Heart right ventricle (tissue), 16 donors: ENCODE data around the gene CLDN15. TPM values are rescaled to one million over a fixed set of nuclear protein-coding genes. Genes with fewer than 3 reads are reported as not detected.
A peak's percentile ranks its signal among the peaks of the same experiment; 100 is the strongest.

Experiments
- ATAC-seq, 8 donors: fragments of 200-7000 bp; cut with Tn5 transposase; one replicate each; pipeline ENCODE4 v1.9.1; 2020; ENCODE audit warnings: mild to moderate bottlenecking in 8 of 8, moderate library complexity in 8 of 8, moderate number of reproducible peaks in 1 of 8
- DNase-seq, 2 donors: peaks; one replicate each; pipeline ENCODE4 v3.0.0-alpha.2; 2020
- H3K27ac ChIP-seq, 10 donors: fragments of 200-600 bp; sonication (generic) in 2 of 10; one replicate each; pipeline versions ENCODE4 v1.5.0 to v1.8.0; 2020 to 2022; ENCODE audit warnings: mild to moderate bottlenecking in 3 of 10
- H3K27me3 ChIP-seq, 7 donors: fragments of 200-600 bp; one replicate each; pipeline ENCODE4 v1.8.0; 2021 to 2022; ENCODE audit warnings: mild to moderate bottlenecking in 2 of 7
- H3K36me3 ChIP-seq, 9 donors: fragments of 200-600 bp; sonication (generic) in 1 of 9; one replicate each; pipeline versions ENCODE4 v1.5.0 to v1.8.0; 2020 to 2022; ENCODE audit warnings: mild to moderate bottlenecking in 2 of 9
- H3K4me1 ChIP-seq, 9 donors: fragments of 200-600 bp; sonication (generic) in 1 of 9; one replicate each; pipeline versions ENCODE4 v1.5.0 to v1.8.0; 2020 to 2022; ENCODE audit warnings: mild to moderate bottlenecking in 4 of 9
- H3K4me3 ChIP-seq, 10 donors: fragments of 200-600 bp; sonication (generic) in 2 of 10; one replicate each; pipeline versions ENCODE4 v1.5.0 to v1.8.0; 2020 to 2022; ENCODE audit warnings: mild to moderate bottlenecking in 7 of 10, moderate library complexity in 2 of 10
- H3K9me3 ChIP-seq, 11 donors: fragments of 200-600 bp in 10 of 11; sonication (generic) in 2 of 11; one replicate each; pipeline versions ENCODE4 v1.5.0 to v1.8.0; 2013 to 2022; ENCODE audit warnings: mild to moderate bottlenecking in 2 of 11, control low read depth in 1 of 11, moderate library complexity in 1 of 11
- WGBS, 2 donors: extraction: QIAGEN DNeasy Blood & Tissue Kit; methylation state at CpG; one replicate each; pipeline ENCODE4 v1.1.7; 2013; ENCODE audit warnings: inconsistent platforms in 1 of 2; 5-methylcytosine and 5-hydroxymethylcytosine counted together
- intact Hi-C, 10 donors: fragments of 100-400 bp; cut with DNase I; formaldehyde crosslinking; loops; one replicate each; pipeline versions ENCODE4 v1.11.1 to v1.14.2; 2022
- polyA plus RNA-seq, 2 donors: library from polyadenylated mRNA; stranded (reverse); fragments of 200-250 nt; gene quantifications; one replicate each; pipeline ENCODE4 v1.2.3, GENCODE V29; 2013
- total RNA-seq, 10 donors: library from RNA; stranded (reverse); fragmentation: NEBNext Ultra II Directional in 3 of 10; extraction: Animal tissue kit (Norgen Biotek cat#: 25700) in 3 of 10; gene quantifications; one replicate each; pipeline versions ENCODE4 v1.2.1 to v1.2.4, GENCODE V29; 2021 to 2023
- TF ChIP-seq, protein P1 (sequence below), 9 donors: fragments of 200-600 bp; sonication (generic) in 2 of 9; IDR thresholded peaks; one replicate each; pipeline versions ENCODE4 v1.5.0 to v1.8.0; 2021 to 2022; ENCODE audit warnings: antibody characterized with exemption in 9 of 9, mild to moderate bottlenecking in 5 of 9, moderate library complexity in 1 of 9
- donor health status: Arrhythmogenic right ventricular cardiomyopathy.
- donor health status: ischemic (EF 13 %, LVEDD 7.1; RV severe dilation, severe dysfunction).
- donor health status: healthy with polysubstance abuse.
- donor health status: DM: no; HTN: yes; CAD: no.
- donor health status: DM: no; HTN: no; CAD: no.
- donor health status: ischemic (EF 25% LVEDD 6.9; RV normal size, moderate dysfunction).
- donor health status: ischemic (EF 25% LVEDD 5.7; RV mildly dilated, moderate dysfunction).
- donor health status: healthy.
- donor health status: DM: yes; HTN: yes; CAD: no.
- donor health status: Ischemic cardiomyopathy.
- donor health status: ischemic (EF 35%, LVEDD 5.7; RV mildly dilated, moderate dysfunction).
- donor health status: nonischemic (EF 11% LVEDD 7.7; RV severe dilation, severe dysfunction).
- donor health status: DM: yes; HTN: yes; CAD: no.
- donor health status: PGD.
- donor health status: ischemic (EF 29% LVEDD 5.4; RV normal size, mild dysfunction).
- donor health status: nonischemic (EF 23%, LVEDD 6.1; RV moderate dilation, normal function).

CLDN15 gene
- total and polyA plus RNA-seq, 12 donors: 1.2 to 5.4 (median 2.0) TPM

DNA sequence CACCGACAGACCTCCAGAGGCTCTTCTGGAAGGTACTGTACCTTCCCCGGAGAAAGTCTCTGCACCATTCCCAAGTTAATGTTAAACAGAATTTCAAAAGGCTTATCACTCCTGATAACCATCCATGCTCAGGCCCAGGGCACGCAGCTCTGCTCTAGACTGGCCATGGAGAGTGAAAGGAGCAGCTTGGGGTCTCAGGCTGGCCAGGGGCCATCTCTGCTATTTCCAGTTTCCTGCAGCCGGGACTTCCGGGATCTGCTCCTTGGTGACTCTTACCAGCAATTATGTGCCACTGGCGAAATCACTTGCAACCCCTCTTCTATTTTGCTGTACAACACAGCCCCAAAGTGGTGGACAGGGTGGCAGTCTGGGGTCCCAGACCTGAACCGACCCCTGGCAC is 6.0 kb downstream of the CLDN15 start:
- ATAC-seq: no peak

DNA sequence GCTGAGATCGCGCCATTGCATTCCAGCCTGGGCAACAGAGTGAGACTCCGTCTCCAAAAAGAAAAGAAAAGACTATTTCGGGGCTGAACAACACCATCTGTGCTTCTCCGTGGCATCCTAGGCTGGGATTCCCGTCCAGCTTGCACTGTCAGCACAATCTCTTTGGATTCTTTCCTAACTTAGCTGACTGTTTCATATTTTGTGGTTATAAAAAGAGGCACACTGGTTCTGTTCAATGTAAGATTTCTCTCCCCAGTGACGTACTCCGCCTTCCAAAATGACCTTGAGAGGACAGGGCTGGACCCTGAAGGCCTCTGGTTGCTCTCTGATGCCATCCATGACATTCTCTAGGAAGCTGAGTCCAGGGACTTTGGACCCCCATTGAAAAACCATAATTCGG is 10.9 kb downstream of the CLDN15 start:
- ATAC-seq: no peak
- TF ChIP-seq, protein P1, sequence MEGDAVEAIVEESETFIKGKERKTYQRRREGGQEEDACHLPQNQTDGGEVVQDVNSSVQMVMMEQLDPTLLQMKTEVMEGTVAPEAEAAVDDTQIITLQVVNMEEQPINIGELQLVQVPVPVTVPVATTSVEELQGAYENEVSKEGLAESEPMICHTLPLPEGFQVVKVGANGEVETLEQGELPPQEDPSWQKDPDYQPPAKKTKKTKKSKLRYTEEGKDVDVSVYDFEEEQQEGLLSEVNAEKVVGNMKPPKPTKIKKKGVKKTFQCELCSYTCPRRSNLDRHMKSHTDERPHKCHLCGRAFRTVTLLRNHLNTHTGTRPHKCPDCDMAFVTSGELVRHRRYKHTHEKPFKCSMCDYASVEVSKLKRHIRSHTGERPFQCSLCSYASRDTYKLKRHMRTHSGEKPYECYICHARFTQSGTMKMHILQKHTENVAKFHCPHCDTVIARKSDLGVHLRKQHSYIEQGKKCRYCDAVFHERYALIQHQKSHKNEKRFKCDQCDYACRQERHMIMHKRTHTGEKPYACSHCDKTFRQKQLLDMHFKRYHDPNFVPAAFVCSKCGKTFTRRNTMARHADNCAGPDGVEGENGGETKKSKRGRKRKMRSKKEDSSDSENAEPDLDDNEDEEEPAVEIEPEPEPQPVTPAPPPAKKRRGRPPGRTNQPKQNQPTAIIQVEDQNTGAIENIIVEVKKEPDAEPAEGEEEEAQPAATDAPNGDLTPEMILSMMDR (IDR thresholded peaks at IDR 0.05): no peak
- H3K27me3 ChIP-seq: no peaks in the 10 kb centered on the region
- 90 to 91% methylated on average over 9 of the region's 9 CpGs for WGBS, 2 donors
- no peak overlapping the region for H3K4me3 ChIP-seq
- H3K4me1 ChIP-seq: peaks cover 0 to 15% (median 3%) of the 10 kb centered on the region in 9 donors
- no peaks in the 10 kb centered on the region for H3K9me3 ChIP-seq
- no peak for DNase-seq
- H3K27ac ChIP-seq: no peak overlapping the region
- H3K36me3 ChIP-seq: peaks cover 0 to 82% (median 35%) of the 10 kb centered on the region in 9 donors
- intact Hi-C loops: no loop called here

More for the DNA sequence above, 6.0 kb downstream of the CLDN15 start:
- TF ChIP-seq, protein P1 (IDR thresholded peaks at IDR 0.05): no peak
- Histone ChIP-seq H3K27ac (peak overlapping the region in 5 of 10 donors; percentile 15 to 53 (median 34)), H3K4me3 (peak overlapping the region in 2 of 10 donors; percentile 39 to 44), H3K4me1 (peaks cover 3 to 27% (median 14%) of the 10 kb centered on the region in 9 donors), H3K36me3 (peaks cover 0 to 47% (median 9%) of the 10 kb centered on the region in 9 donors), H3K27me3 (no peaks in the 10 kb centered on the region), H3K9me3 (no peaks in the 10 kb centered on the region)
- intact Hi-C loops: no loop called here
- WGBS, 2 donors: 57 to 62% methylated on average over 7 of the region's 7 CpGs
- no peak for DNase-seq

DNA sequence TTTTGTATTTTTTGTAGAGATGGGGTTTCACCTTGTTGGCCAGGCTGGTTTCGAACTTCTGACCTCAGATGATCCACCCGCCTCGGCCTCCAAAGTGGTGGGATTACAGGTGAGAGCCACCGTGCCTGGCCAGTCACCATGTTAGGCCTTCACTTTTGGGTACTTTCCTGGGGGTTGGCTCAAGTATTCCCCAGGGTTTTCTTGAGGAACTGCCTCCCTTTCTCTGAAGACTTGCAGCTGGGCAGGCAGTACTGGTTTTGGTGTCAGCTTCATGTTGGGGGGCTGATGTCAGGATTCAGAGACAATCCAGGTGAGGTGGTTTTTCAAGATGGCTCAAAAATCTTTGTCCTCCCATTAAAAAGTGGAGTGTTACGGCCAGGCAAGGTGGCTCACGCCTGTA is 12.0 kb downstream of the CLDN15 start:
- Histone ChIP-seq H3K36me3 (peaks cover 0 to 87% (median 35%) of the 10 kb centered on the region in 9 donors), H3K4me1 (peaks cover 0 to 6% (median 1%) of the 10 kb centered on the region in 9 donors), H3K4me3 (no peak overlapping the region), H3K9me3 (no peaks in the 10 kb centered on the region), H3K27me3 (no peaks in the 10 kb centered on the region), H3K27ac (no peak overlapping the region)
- intact Hi-C loops: no loop called here
- WGBS, 2 donors: 97 to 98% methylated on average over 6 of the region's 6 CpGs
- DNase-seq: no peak
- ATAC-seq: no peak
- TF ChIP-seq, protein P1 (IDR thresholded peaks at IDR 0.05): no peak

DNA sequence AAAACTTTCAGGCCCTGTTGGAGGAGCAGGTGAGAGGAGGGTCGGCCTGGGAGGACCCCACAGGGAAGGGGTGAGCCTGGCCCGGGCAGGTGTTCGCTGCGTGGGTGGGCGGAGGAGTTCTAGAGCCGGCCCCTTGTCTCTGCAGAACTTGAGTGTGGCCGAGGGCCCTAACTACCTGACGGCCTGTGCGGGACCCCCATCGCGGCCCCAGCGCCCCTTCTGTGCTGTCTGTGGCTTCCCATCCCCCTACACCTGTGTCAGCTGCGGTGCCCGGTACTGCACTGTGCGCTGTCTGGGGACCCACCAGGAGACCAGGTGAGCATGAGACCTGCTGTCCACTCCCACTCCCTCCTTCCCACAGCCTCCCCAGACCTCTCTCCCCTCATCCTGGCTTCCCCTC is 14.1 kb downstream of the CLDN15 start:
- peaks cover 0 to 73% (median 35%) of the 10 kb centered on the region in 9 donors for H3K36me3 ChIP-seq
- H3K27me3 ChIP-seq: no peaks in the 10 kb centered on the region
- H3K4me3 ChIP-seq: no peak overlapping the region
- no peak overlapping the region for H3K27ac ChIP-seq
- TF ChIP-seq, protein P1 (IDR thresholded peaks at IDR 0.05): no peak
- no peaks in the 10 kb centered on the region for H3K9me3 ChIP-seq
- ATAC-seq: peak in 1 of 8 donors; percentile 39
- intact Hi-C loops: no loop called here
- DNase-seq: no peak
- 97 to 99% methylated on average over 15 of the region's 15 CpGs for WGBS, 2 donors
- H3K4me1 ChIP-seq: peaks cover 0 to 23% (median 21%) of the 10 kb centered on the region in 9 donors
